ENCODE measurements around the gene CACTIN. TPM values are rescaled to one million over a fixed set of nuclear protein-coding genes. Genes with fewer than 3 reads are reported as not detected.
A peak's percentile ranks its signal among the peaks of the same experiment; 100 is the strongest.

Gene CACTIN
- total and polyA plus RNA-seq, 8 donors: 6.8 to 27.2 (median 12.9) TPM

- no peak for TF ChIP-seq CTCF (IDR thresholded peaks at IDR 0.05)
- ATAC-seq (no peak), FAIRE-seq (no peak), DNase-seq (no peak)
- Histone ChIP-seq H3K27ac (no peak overlapping the region), H3K36me3 (no peaks in the 10 kb centered on the region), H3K4me1 (no peaks in the 10 kb centered on the region), H3K4me3 (no peak overlapping the region), H3K27me3 (no peaks in the 10 kb centered on the region), H3K9me3 (no peaks in the 10 kb centered on the region)
- WGBS, 2 donors: 92 to 95% methylated on average over 8 of the region's 8 CpGs
- intact Hi-C loops (cut with DNase I): loop anchor here in 1 of 3 donors (10.0 kb wide), 1 partner anchor 142 kb away; no protein-coding TSS in a partner anchor
Measured at GRCh38 chr19:3672575-3672948, 46.0 kb upstream of the CACTIN start.

GRCh38 chr19:3671680-3672574 is 45.3 kb upstream of the CACTIN start:
- no peaks in the 10 kb centered on the region for H3K4me1 ChIP-seq
- DNase-seq (no peak), FAIRE-seq (no peak), ATAC-seq (no peak)
- peak overlapping the region in 2 of 4 donors; percentile 45 to 48 for H3K27ac ChIP-seq
- H3K9me3 ChIP-seq: no peaks in the 10 kb centered on the region
- intact Hi-C loops (cut with DNase I): loop anchor here in 1 of 3 donors (10.0 kb wide), 1 partner anchor 143 kb away; no protein-coding TSS in a partner anchor
- no peaks in the 10 kb centered on the region for H3K36me3 ChIP-seq
- WGBS, 2 donors: 82 to 84% methylated on average over 40 of the region's 40 CpGs
- H3K4me3 ChIP-seq: no peak overlapping the region
- H3K27me3 ChIP-seq: no peaks in the 10 kb centered on the region
- no peak for TF ChIP-seq CTCF (IDR thresholded peaks at IDR 0.05)

GRCh38 chr19:3670796-3671679 is 44.4 kb upstream of the CACTIN start:
- intact Hi-C loops (cut with DNase I): loop anchor here in 1 of 3 donors (10.0 kb wide), 1 partner anchor 144 kb away; no protein-coding TSS in a partner anchor
- ATAC-seq (peak in 3 of 4 donors; percentile 31 to 38 (median 32)), FAIRE-seq (no peak), DNase-seq (peak in 1 of 6 donors; percentile 74)
- Histone ChIP-seq H3K4me3 (no peak overlapping the region), H3K27me3 (no peaks in the 10 kb centered on the region), H3K36me3 (no peaks in the 10 kb centered on the region), H3K4me1 (no peaks in the 10 kb centered on the region), H3K9me3 (no peaks in the 10 kb centered on the region), H3K27ac (peak overlapping the region in 3 of 4 donors; percentile 45 to 48 (median 46))
- 79 to 83% methylated on average over 45 of the region's 45 CpGs for WGBS, 2 donors
- no peak for TF ChIP-seq CTCF (IDR thresholded peaks at IDR 0.05)

- no peak overlapping the region for H3K4me3 ChIP-seq
- no peaks in the 10 kb centered on the region for H3K9me3 ChIP-seq
- no peaks in the 10 kb centered on the region for H3K36me3 ChIP-seq
- TF ChIP-seq CTCF (IDR thresholded peaks at IDR 0.05): no peak
- intact Hi-C loops (cut with DNase I): loop anchor here in 2 of 3 donors (5.0 to 10.0 kb wide), 4 partner anchors 32 to 152 kb away; partner anchors contain the start of gene PIP5K1C (in 1 of the 2)
- 79% methylated on average over 31 to 33 of the region's 33 CpGs for WGBS, 2 donors
- peak overlapping the region in 3 of 4 donors; percentile 45 to 48 (median 46) for H3K27ac ChIP-seq
- peak in 1 of 6 donors; percentile 71 for DNase-seq
- H3K27me3 ChIP-seq: no peaks in the 10 kb centered on the region
- H3K4me1 ChIP-seq: no peaks in the 10 kb centered on the region
- no peak for FAIRE-seq
- peak in 3 of 4 donors; percentile 6 to 37 (median 35) for ATAC-seq
Measured at GRCh38 chr19:3669947-3670795, 43.6 kb upstream of the CACTIN start.
